ENCODE results near the gene CLNK. TPM values are rescaled to one million over a fixed set of nuclear protein-coding genes. Genes with fewer than 3 reads are reported as not detected.

CLNK gene
- total and polyA plus RNA-seq, 4 donors, result under 0.01 to 0.26 (median 0.11) TPM

- no peak overlapping the region for H3K4me3 ChIP-seq (ENCODE audit: low read depth, low read length)
- H3K27ac ChIP-seq (ENCODE audit: low read depth, low read length), result no peak overlapping the region
- DNase-seq (ENCODE audit: low read depth in 4 of 6, low spot score in 6 of 6), result no peak
- WGBS (ENCODE audit: insufficient coverage), result 88% methylated on average over 4 of the region's 5 CpGs
- H3K4me1 ChIP-seq (ENCODE audit: control insufficient read depth, insufficient read depth, low read length), result no peaks in the 10 kb centered on the region
- no peaks in the 10 kb centered on the region for H3K9me3 ChIP-seq (ENCODE audit: control insufficient read depth, insufficient read depth, low read length)
- no peaks in the 10 kb centered on the region for H3K36me3 ChIP-seq (ENCODE audit: control insufficient read depth, insufficient read depth, low read length)
- H3K27me3 ChIP-seq (ENCODE audit: control insufficient read depth, insufficient read depth, low read length), result no peaks in the 10 kb centered on the region
These were observed 160.3 kb downstream of the CLNK start for GRCh38 chr4:10524196-10524833.

GRCh38 chr4:10521424-10521823 lies 163.1 kb downstream of the CLNK start:
- no CpG with 5 or more reads among the region's 3 CpGs for WGBS (ENCODE audit: insufficient coverage)
- Histone ChIP-seq H3K27me3 (ENCODE audit: control insufficient read depth, insufficient read depth, low read length) (no peaks in the 10 kb centered on the region), H3K27ac (ENCODE audit: low read depth, low read length) (no peak overlapping the region), H3K4me1 (ENCODE audit: control insufficient read depth, insufficient read depth, low read length) (no peaks in the 10 kb centered on the region), H3K36me3 (ENCODE audit: control insufficient read depth, insufficient read depth, low read length) (no peaks in the 10 kb centered on the region), H3K9me3 (ENCODE audit: control insufficient read depth, insufficient read depth, low read length) (no peaks in the 10 kb centered on the region), H3K4me3 (ENCODE audit: low read depth, low read length) (no peak overlapping the region)
- DNase-seq (ENCODE audit: low read depth in 4 of 6, low spot score in 6 of 6), result peak in 1 of 6 donors; percentile 25

DNA sequence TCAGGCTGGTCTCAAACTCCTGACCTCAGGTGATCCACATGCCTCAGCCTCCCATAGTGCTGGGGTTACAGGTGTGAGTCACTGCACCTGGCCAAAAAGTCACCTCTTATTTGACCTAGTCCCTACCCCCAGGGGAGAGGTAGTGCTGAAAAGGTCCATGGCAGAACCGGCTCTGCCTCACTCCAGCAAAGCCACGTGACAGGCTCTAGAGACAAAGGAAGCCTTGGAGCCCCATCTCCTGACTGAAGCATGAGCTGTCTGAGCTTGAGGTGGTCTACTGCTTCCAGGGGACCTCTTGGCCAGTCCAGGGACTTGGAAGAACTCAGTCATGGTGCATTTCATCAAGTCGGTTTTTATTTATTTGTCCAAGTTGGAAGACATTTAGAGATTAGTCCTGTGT lies 174.8 kb downstream of the CLNK start:
- H3K9me3 ChIP-seq (ENCODE audit: control insufficient read depth, insufficient read depth, low read length), result no peaks in the 10 kb centered on the region
- H3K27ac ChIP-seq (ENCODE audit: low read depth, low read length), result no peak overlapping the region
- WGBS (ENCODE audit: insufficient coverage), result 82% methylated on average over 3 of the region's 3 CpGs
- no peaks in the 10 kb centered on the region for H3K36me3 ChIP-seq (ENCODE audit: control insufficient read depth, insufficient read depth, low read length)
- H3K4me3 ChIP-seq (ENCODE audit: low read depth, low read length), result no peak overlapping the region
- DNase-seq (ENCODE audit: low read depth in 4 of 6, low spot score in 6 of 6), result no peak
- no peaks in the 10 kb centered on the region for H3K4me1 ChIP-seq (ENCODE audit: control insufficient read depth, insufficient read depth, low read length)
- H3K27me3 ChIP-seq (ENCODE audit: control insufficient read depth, insufficient read depth, low read length), result no peaks in the 10 kb centered on the region

DNA sequence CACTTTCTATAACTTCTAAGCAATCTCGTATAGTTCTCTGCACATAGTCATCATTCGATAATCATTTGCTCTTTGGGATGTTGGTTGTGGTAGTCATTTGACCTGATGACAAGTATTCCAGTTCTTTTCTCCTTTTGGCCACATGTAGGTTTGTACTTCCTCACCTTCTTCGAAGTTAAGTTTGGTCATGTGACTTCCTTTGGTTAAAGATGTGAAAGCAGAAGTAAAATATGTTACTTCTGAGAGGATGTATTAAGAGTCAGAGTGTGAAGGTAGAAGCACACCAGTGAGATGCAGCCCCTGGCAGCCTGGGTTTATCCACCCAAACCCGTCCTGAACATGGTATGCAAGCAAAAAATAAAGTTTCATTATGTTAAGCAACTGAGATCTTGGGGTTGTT lies 178.5 kb downstream of the CLNK start:
- H3K27ac ChIP-seq (ENCODE audit: low read depth, low read length), result no peak overlapping the region

DNA sequence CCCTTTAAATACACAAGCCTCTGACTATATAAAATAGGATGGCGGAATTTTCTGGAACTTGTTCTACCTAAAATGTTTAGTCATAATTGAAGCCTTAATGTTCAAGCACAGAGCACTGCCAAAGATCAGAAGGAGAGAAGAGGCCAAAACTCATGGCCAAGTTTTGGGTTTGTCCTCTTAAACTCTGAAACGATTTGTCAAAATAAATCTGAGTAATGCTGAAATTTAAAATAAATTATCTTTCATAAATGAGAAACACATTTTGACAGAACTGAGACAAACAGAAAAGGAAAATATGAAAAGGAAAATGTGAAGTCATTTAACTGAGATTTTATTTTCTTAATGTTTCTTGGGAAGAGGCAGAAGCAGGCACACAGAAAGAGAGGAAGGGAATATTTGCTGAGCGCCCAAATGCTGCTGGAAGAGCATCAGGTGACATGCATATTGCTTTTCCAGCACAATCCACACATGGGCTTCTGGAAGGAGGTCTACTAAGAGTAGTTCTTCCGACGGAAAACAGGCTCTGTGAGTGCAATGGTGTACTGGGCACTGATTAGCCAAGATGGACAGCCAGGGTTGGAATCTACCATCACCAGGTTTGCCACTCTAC lies 179.9 kb downstream of the CLNK start:
- 80% methylated on average over 1 of the region's 5 CpGs for WGBS (ENCODE audit: insufficient coverage)
- Histone ChIP-seq H3K9me3 (ENCODE audit: control insufficient read depth, insufficient read depth, low read length) (no peaks in the 10 kb centered on the region), H3K36me3 (ENCODE audit: control insufficient read depth, insufficient read depth, low read length) (no peaks in the 10 kb centered on the region), H3K27ac (ENCODE audit: low read depth, low read length) (no peak overlapping the region), H3K4me3 (ENCODE audit: low read depth, low read length) (no peak overlapping the region), H3K27me3 (ENCODE audit: control insufficient read depth, insufficient read depth, low read length) (no peaks in the 10 kb centered on the region), H3K4me1 (ENCODE audit: control insufficient read depth, insufficient read depth, low read length) (no peaks in the 10 kb centered on the region)
- peak in 1 of 6 donors; percentile 10 for DNase-seq (ENCODE audit: low read depth in 4 of 6, low spot score in 6 of 6)

More for the DNA sequence above, 178.5 kb downstream of the CLNK start:
- no peak for DNase-seq (ENCODE audit: low read depth in 4 of 6, low spot score in 6 of 6)
- H3K9me3 ChIP-seq (ENCODE audit: control insufficient read depth, insufficient read depth, low read length), result no peaks in the 10 kb centered on the region
- no peaks in the 10 kb centered on the region for H3K27me3 ChIP-seq (ENCODE audit: control insufficient read depth, insufficient read depth, low read length)
- no peaks in the 10 kb centered on the region for H3K4me1 ChIP-seq (ENCODE audit: control insufficient read depth, insufficient read depth, low read length)
- no peak overlapping the region for H3K4me3 ChIP-seq (ENCODE audit: low read depth, low read length)
- no peaks in the 10 kb centered on the region for H3K36me3 ChIP-seq (ENCODE audit: control insufficient read depth, insufficient read depth, low read length)
- WGBS (ENCODE audit: insufficient coverage), result 86% methylated on average over 1 of the region's 4 CpGs

DNA sequence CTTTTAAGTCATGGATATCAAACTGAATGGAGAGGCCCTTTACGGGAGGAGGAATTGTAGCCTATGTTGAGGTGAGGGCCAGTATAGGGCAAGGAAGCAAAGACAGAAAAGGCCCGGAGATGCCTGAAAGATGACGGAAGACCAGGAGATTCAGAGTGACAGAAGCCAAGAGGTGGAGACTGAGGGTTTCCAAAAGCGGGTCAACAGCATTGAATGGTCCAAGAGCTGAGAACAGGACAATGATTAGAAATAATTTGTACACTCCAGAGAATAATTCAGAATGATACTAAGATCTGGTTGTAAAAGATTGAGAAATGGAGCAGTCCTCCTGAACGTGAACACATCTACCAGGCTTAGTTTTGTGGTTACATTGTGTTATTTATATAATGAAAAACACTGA lies 181.9 kb downstream of the CLNK start:
- H3K36me3 ChIP-seq (ENCODE audit: control insufficient read depth, insufficient read depth, low read length), result no peaks in the 10 kb centered on the region
- WGBS (ENCODE audit: insufficient coverage), result 96% methylated on average over 3 of the region's 5 CpGs
- no peaks in the 10 kb centered on the region for H3K4me1 ChIP-seq (ENCODE audit: control insufficient read depth, insufficient read depth, low read length)
- DNase-seq (ENCODE audit: low read depth in 4 of 6, low spot score in 6 of 6), result no peak
- H3K27ac ChIP-seq (ENCODE audit: low read depth, low read length), result no peak overlapping the region
- H3K27me3 ChIP-seq (ENCODE audit: control insufficient read depth, insufficient read depth, low read length), result no peaks in the 10 kb centered on the region
- H3K9me3 ChIP-seq (ENCODE audit: control insufficient read depth, insufficient read depth, low read length), result no peaks in the 10 kb centered on the region
- H3K4me3 ChIP-seq (ENCODE audit: low read depth, low read length), result no peak overlapping the region

GRCh38 chr4:10500776-10501175 lies 183.8 kb downstream of the CLNK start:
- WGBS (ENCODE audit: insufficient coverage), result 66% methylated on average over 3 of the region's 6 CpGs
- Histone ChIP-seq H3K27me3 (ENCODE audit: control insufficient read depth, insufficient read depth, low read length) (no peaks in the 10 kb centered on the region), H3K9me3 (ENCODE audit: control insufficient read depth, insufficient read depth, low read length) (no peaks in the 10 kb centered on the region), H3K27ac (ENCODE audit: low read depth, low read length) (no peak overlapping the region), H3K4me3 (ENCODE audit: low read depth, low read length) (no peak overlapping the region), H3K4me1 (ENCODE audit: control insufficient read depth, insufficient read depth, low read length) (no peaks in the 10 kb centered on the region), H3K36me3 (ENCODE audit: control insufficient read depth, insufficient read depth, low read length) (no peaks in the 10 kb centered on the region)
- no peak for DNase-seq (ENCODE audit: low read depth in 4 of 6, low spot score in 6 of 6)

- WGBS (ENCODE audit: insufficient coverage), result 40% methylated on average over 1 of the region's 4 CpGs
- DNase-seq (ENCODE audit: low read depth in 4 of 6, low spot score in 6 of 6), result no peak
- Histone ChIP-seq H3K9me3 (ENCODE audit: control insufficient read depth, insufficient read depth, low read length) (no peaks in the 10 kb centered on the region), H3K27me3 (ENCODE audit: control insufficient read depth, insufficient read depth, low read length) (no peaks in the 10 kb centered on the region), H3K36me3 (ENCODE audit: control insufficient read depth, insufficient read depth, low read length) (no peaks in the 10 kb centered on the region), H3K27ac (ENCODE audit: low read depth, low read length) (no peak overlapping the region), H3K4me3 (ENCODE audit: low read depth, low read length) (no peak overlapping the region), H3K4me1 (ENCODE audit: control insufficient read depth, insufficient read depth, low read length) (no peaks in the 10 kb centered on the region)
These were observed 188.4 kb downstream of the CLNK start for GRCh38 chr4:10496200-10496599.

- no peak for DNase-seq (ENCODE audit: low read depth in 4 of 6, low spot score in 6 of 6)
- H3K27me3 ChIP-seq (ENCODE audit: control insufficient read depth, insufficient read depth, low read length), result no peaks in the 10 kb centered on the region
- no peaks in the 10 kb centered on the region for H3K9me3 ChIP-seq (ENCODE audit: control insufficient read depth, insufficient read depth, low read length)
- no peak overlapping the region for H3K27ac ChIP-seq (ENCODE audit: low read depth, low read length)
- 79% methylated on average over 8 of the region's 8 CpGs for WGBS (ENCODE audit: insufficient coverage)
- H3K36me3 ChIP-seq (ENCODE audit: control insufficient read depth, insufficient read depth, low read length), result no peaks in the 10 kb centered on the region
- H3K4me3 ChIP-seq (ENCODE audit: low read depth, low read length), result no peak overlapping the region
- H3K4me1 ChIP-seq (ENCODE audit: control insufficient read depth, insufficient read depth, low read length), result no peaks in the 10 kb centered on the region
These were observed 188.9 kb downstream of the CLNK start for GRCh38 chr4:10495651-10496050.

DNA sequence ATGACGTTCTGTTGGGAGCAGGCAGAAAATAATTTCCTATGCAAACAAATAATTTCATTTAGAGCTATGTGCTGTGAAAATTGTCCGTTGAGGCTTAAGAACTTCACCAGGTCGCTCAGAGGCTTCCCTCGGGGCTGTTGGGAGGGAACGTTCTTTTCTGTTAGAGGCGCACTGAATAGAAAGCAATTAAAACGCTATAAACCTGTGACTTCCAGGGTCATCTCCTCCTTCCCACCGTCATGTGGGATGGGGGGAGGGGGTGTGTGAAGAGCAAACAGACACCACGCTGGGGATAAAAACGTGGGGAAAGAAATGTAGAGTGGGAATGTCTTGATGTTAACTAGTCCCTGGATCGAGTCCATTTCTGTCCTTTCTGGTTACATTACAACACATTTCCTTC lies 192.1 kb downstream of the CLNK start:
- Histone ChIP-seq H3K4me3 (ENCODE audit: low read depth, low read length) (no peak overlapping the region), H3K9me3 (ENCODE audit: control insufficient read depth, insufficient read depth, low read length) (no peaks in the 10 kb centered on the region), H3K36me3 (ENCODE audit: control insufficient read depth, insufficient read depth, low read length) (no peaks in the 10 kb centered on the region), H3K27me3 (ENCODE audit: control insufficient read depth, insufficient read depth, low read length) (no peaks in the 10 kb centered on the region), H3K4me1 (ENCODE audit: control insufficient read depth, insufficient read depth, low read length) (no peaks in the 10 kb centered on the region), H3K27ac (ENCODE audit: low read depth, low read length) (no peak overlapping the region)
- whole genome bisulfite sequencing (ENCODE audit: insufficient coverage), result no CpG with 5 or more reads among the region's 11 CpGs
- no peak for DNase-seq (ENCODE audit: low read depth in 4 of 6, low spot score in 6 of 6)
